Erythroblast (primary cell): ENCODE results near the gene XYLT1.

ENCODE experiments used
- DNase-seq, 2 experiments: peaks; one replicate each; lab custom pipeline; 2025; lab: John Stamatoyannopoulos, UW
- GATA1 ChIP-seq: IDR thresholded peaks from 2 replicates; pipeline ENCODE4 v1.6.1; 2011; ENCODE audit warnings: low read depth, mild to moderate bottlenecking, control low read depth, low read length, moderate library complexity
- POLR2A ChIP-seq: IDR thresholded peaks from 2 replicates; pipeline ENCODE4 v1.6.1; 2011; ENCODE audit warnings: mild to moderate bottlenecking, low read length

The XYLT1 gene

DNA sequence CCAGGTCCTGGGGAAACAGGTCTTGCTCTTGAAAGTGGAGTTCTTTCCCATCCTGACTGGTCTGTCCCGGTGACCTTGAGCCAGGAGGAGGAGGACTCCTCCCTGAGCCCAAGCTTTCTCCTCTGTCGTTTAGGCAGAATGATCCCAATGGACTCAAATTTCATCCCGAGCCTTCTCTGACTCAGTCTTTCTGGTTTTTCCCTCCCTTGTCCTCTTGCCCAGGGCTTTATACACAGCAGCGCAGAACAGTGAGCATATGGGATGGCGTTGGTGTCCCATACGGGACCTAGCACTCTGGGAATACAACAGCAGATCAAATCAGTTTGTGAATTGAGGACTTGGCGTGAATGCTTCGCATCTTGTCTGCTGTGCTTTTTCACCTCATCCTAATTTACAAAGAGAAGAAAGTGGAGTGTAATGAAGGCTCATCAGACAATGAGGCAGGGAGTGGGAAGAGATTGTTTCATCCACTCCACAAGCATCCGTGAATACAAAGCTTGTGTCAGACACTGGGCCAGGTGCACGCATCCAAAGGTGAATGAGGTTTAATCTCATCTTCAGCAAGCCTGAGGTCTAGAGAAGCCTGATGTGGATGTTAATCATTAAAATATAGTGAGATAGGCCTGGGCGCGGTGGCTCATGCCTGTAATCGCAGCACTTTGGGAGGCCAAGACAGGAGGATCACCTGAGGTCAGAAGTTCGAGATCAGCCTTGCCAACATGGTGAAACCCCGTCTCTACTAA, 1.1 kb upstream of the XYLT1 start:
- DNase-seq, result no peak
- TF ChIP-seq POLR2A, result no peak
- TF ChIP-seq GATA1, result no peak

DNA sequence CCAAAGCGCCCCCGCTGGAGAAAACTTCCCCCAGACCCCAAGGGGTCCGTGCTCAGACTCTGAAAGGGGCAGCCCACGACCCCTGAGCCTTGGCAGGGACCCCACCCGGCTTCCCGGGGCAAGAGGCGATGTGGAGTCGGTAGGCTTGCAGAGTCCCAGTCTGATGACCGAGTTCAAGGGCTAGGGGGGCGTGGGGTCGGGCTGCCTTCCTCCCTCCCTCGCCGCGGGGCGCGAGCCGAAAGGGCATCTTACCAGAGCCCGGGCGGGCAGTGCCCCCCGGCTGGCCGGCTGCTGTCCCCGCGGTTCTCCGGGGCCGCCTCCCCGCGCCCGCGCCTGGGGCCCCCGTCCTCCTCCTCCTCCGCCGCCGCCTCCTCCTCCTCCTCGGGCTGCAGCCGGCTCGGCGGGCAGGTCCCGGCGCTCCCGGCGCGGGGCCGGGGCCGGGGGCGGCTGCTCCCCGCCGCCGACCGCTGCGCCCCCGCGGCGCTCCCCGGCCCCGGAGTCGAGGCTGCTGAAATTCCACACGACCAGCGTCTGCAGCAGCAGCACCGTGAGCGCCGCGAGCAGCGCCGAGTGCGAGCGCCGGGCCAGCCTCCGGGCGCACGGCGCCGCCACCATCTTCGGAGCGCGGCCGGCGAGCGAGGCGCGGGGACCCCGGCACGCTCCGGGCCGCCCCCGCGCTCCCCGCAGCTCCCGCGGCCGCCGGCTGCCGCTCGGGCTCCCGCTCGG, 415 bp downstream of the XYLT1 start:
- peak in 1 of 2 experiments; percentile 6 for DNase-seq
- TF ChIP-seq POLR2A (no peak), GATA1 (no peak)

- no peak for DNase-seq
These were observed 999 bp downstream of the XYLT1 start for GRCh38 chr16:17469741-17470181.

GRCh38 chr16:17469011-17469740, 1.6 kb downstream of the XYLT1 start:
- no peak for TF ChIP-seq GATA1
- TF ChIP-seq POLR2A, result no peak
- DNase-seq, result no peak

More at GRCh38 chr16:17469741-17470181, 999 bp downstream of the XYLT1 start:
- TF ChIP-seq GATA1, result no peak
- no peak for TF ChIP-seq POLR2A

- no peak for TF ChIP-seq GATA1
- no peak for TF ChIP-seq POLR2A
- DNase-seq, result no peak
These were observed 2.1 kb downstream of the XYLT1 start for GRCh38 chr16:17468611-17469010.

GRCh38 chr16:17467923-17468540, 2.7 kb downstream of the XYLT1 start:
- TF ChIP-seq GATA1, result no peak
- no peak for TF ChIP-seq POLR2A
- DNase-seq, result no peak

DNA sequence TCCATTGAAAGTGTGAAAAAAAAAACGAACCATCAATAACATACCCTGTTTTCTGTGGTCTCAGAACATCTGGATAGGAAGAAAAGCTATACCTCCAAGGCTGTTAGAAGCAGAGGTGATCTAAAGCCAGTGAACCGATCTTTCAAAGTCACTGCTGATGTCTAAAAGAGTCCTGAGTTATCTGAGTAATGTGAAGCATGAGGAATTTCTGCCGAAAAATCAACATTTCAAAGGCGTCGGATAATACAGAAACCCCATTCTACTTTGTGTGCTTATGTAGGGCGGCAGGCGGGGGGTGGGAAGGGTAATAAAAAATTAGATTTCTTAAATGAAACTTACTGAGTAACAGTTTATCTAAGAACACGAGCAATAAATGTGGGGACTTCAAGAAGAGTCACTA, 3.9 kb downstream of the XYLT1 start:
- no peak for DNase-seq
- no peak for TF ChIP-seq GATA1
- no peak for TF ChIP-seq POLR2A

GRCh38 chr16:17465460-17465859, 5.3 kb downstream of the XYLT1 start:
- no peak for TF ChIP-seq GATA1
- TF ChIP-seq POLR2A, result no peak
- DNase-seq, result no peak

DNA sequence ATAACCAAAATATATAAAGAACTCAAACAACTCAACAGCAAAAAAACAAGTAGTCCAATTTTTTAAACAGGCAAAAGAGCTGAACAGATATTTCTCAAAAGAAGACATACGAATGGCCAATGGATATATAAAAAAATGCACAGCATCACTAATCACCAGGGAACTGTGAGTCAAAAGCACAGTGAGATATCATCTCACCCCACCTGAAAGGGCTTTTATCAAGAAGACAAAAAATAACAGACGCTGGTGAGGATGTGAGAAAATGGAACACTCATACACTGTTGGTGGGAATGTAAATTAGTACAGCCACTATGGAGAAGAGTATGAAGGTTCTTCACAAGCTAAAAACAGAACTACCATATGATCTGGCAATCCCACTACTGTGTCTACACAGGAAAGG, 7.4 kb downstream of the XYLT1 start:
- TF ChIP-seq GATA1 (no peak), POLR2A (no peak)

GRCh38 chr16:17461951-17462729, 8.6 kb downstream of the XYLT1 start:
- no peak for TF ChIP-seq POLR2A
- no peak for TF ChIP-seq GATA1
- DNase-seq, result no peak

More for the DNA sequence above, 7.4 kb downstream of the XYLT1 start:
- no peak for DNase-seq

GRCh38 chr16:17460890-17461289, 9.9 kb downstream of the XYLT1 start:
- DNase-seq, result no peak
- TF ChIP-seq GATA1 (no peak), POLR2A (no peak)

- no peak for DNase-seq
- no peak for TF ChIP-seq POLR2A
- no peak for TF ChIP-seq GATA1
These were observed 10.7 kb downstream of the XYLT1 start for GRCh38 chr16:17459903-17460521.
